HCT116 (cell line): Measurements from ENCODE around the gene MUSK. TPM values are rescaled to one million over a fixed set of nuclear protein-coding genes. Genes with fewer than 3 reads are reported as not detected.

Experiments used
- ATAC-seq: fragments of 200-7000 bp; cut with Tn5 transposase; 2 replicates; pipeline ENCODE4 v1.9.1; 2020; ENCODE audit warnings: mild to moderate bottlenecking, moderate library complexity
- BruUV-seq: library from RNA; stranded (reverse); fragments of 400-500 nt; replicated peaks from 2 replicates; lab custom pipeline; 2021; lab: Mats Ljungman, UMichigan
- CTCF ChIA-PET: fragments of 300-600 bp; sonication (Branson Sonifier 250); formaldehyde crosslinking; loops from one replicate; lab custom pipeline; 2021; ENCODE audit warnings: antibody characterized with exemption; lab: Charles Lee
- POLR2A ChIA-PET: fragments of 300-600, 350-600 bp; sonication (Branson Sonifier 250); formaldehyde crosslinking; loops from one replicate; lab custom pipeline; 2021; ENCODE audit warnings: antibody characterized with exemption; lab: Charles Lee
- RAD21 ChIA-PET, 2 experiments: fragments of 300-600 bp; sonication (Branson Sonifier 250); formaldehyde crosslinking; loops; one replicate each; lab custom pipeline; 2023; ENCODE audit warnings: low total read pairs in 2 of 2; ENCODE audit not compliant: uncharacterized antibody in 2 of 2, unreplicated experiment in 2 of 2, low non-redundant PET in 1 of 2; lab: Charles Lee
- DNase-seq: peaks from one replicate; pipeline ENCODE4 v3.0.0-alpha.2; 2010; ENCODE audit warnings: low read depth, low spot score
- H2AFZ ChIP-seq: fragments of 200-600 bp; shearing (Covaris generic), sonication (generic); 2 replicates; pipeline ENCODE4 v1.6.1; 2017; ENCODE audit warnings: low read depth, mixed run types, mixed read lengths, antibody characterized with exemption, low read length; ENCODE audit not compliant: poor library complexity, severe bottlenecking
- H3K27ac ChIP-seq: 2 replicates; pipeline ENCODE4 v1.5.1; 2012; ENCODE audit warnings: low read depth, low read length
- H3K27me3 ChIP-seq: fragments of 200-600 bp; sonication (generic); 2 replicates; pipeline ENCODE4 v1.6.1; 2016; ENCODE audit warnings: mixed run types, low read length, mixed read lengths; ENCODE audit not compliant: insufficient read depth
- H3K36me3 ChIP-seq, 2 experiments: fragments of 200-500 bp in 1 of 2; fragments of 200-600 bp in 1 of 2; sonication (Bioruptor generic) in 1 of 2; sonication (generic) in 1 of 2; 2 replicates each; pipeline versions ENCODE4 v1.5.1 to v1.6.1; 2014 to 2016; ENCODE audit warnings: low read length in 2 of 2, inconsistent platforms in 1 of 2, mixed read lengths in 1 of 2, mixed run types in 1 of 2; ENCODE audit not compliant: insufficient read depth in 2 of 2, control insufficient read depth in 1 of 2
- H3K4me1 ChIP-seq, 2 experiments: fragments of 200-600 bp in 1 of 2; sonication (generic) in 1 of 2; 2 replicates each; pipeline versions ENCODE4 v1.5.1 to v1.6.1; 2012 to 2017; ENCODE audit warnings: low read length in 2 of 2, inconsistent platforms in 1 of 2, mild to moderate bottlenecking in 1 of 2, mixed read lengths in 1 of 2, mixed run types in 1 of 2, moderate library complexity in 1 of 2; ENCODE audit not compliant: insufficient read depth in 2 of 2, control insufficient read depth in 1 of 2
- H3K4me2 ChIP-seq: fragments of 200-600 bp; sonication (generic); 2 replicates; pipeline ENCODE4 v1.6.1; 2017; ENCODE audit warnings: mixed run types, low read length, mixed read lengths
- H3K4me3 ChIP-seq, 2 experiments: fragments of 200-600 bp in 1 of 2; sonication (generic) in 1 of 2; replicated peaks in 1 of 2; 2 replicates each; pipeline ENCODE4 v1.5.1; 2011 to 2016; ENCODE audit warnings: low read length in 2 of 2, control low read depth in 1 of 2, low read depth in 1 of 2, mild to moderate bottlenecking in 1 of 2, mixed read lengths in 1 of 2, mixed run types in 1 of 2
- H3K79me2 ChIP-seq: fragments of 200-600 bp; sonication (generic); 2 replicates; pipeline ENCODE4 v1.6.1; 2017; ENCODE audit warnings: mild to moderate bottlenecking, mixed run types, low read length, moderate library complexity, mixed read lengths; ENCODE audit not compliant: insufficient read depth
- H3K9ac ChIP-seq: fragments of 200-600 bp; sonication (generic); 2 replicates; pipeline ENCODE4 v1.6.1; 2016; ENCODE audit warnings: low read length, mixed read lengths
- H3K9me2 ChIP-seq: fragments of 200-600 bp; sonication (generic), shearing (Covaris generic); 2 replicates; pipeline ENCODE4 v1.6.1; 2017; ENCODE audit warnings: mixed run types, mild to moderate bottlenecking, moderate library complexity; ENCODE audit not compliant: insufficient read depth
- H3K9me3 ChIP-seq, 2 experiments: fragments of 200-500 bp in 1 of 2; fragments of 200-600 bp in 1 of 2; sonication (Bioruptor generic) in 1 of 2; sonication (generic) in 1 of 2; 2 replicates each; pipeline ENCODE4 v1.6.1; 2014 to 2017; ENCODE audit warnings: low read length in 2 of 2, mixed read lengths in 2 of 2, inconsistent platforms in 1 of 2, low read depth in 1 of 2, mild to moderate bottlenecking in 1 of 2, mixed run types in 1 of 2, moderate library complexity in 1 of 2; ENCODE audit not compliant: control insufficient read depth in 1 of 2, insufficient read depth in 1 of 2
- H4K20me1 ChIP-seq: fragments of 200-600 bp; sonication (generic), shearing (Covaris generic); 2 replicates; pipeline ENCODE4 v1.6.1; 2017; ENCODE audit warnings: mixed run types, mild to moderate bottlenecking, moderate library complexity; ENCODE audit not compliant: insufficient read depth
- CBX3 ChIP-seq: IDR thresholded peaks from 2 replicates; pipeline ENCODE4 v1.6.1; 2012; ENCODE audit warnings: low read depth
- CTCF ChIP-seq, 3 experiments: fragments of 200-600 bp in 1 of 3; sonication (generic) in 1 of 3; IDR thresholded peaks in 2 of 3; conservative IDR thresholded peaks in 1 of 3; 2 replicates each; pipeline ENCODE4 v1.5.1; 2012 to 2017; ENCODE audit warnings: low read depth in 2 of 3, low read length in 2 of 3, antibody characterized with exemption in 1 of 3, borderline replicate concordance in 1 of 3, control low read depth in 1 of 3, mild to moderate bottlenecking in 1 of 3, mixed read lengths in 1 of 3, mixed run types in 1 of 3, moderate library complexity in 1 of 3; ENCODE audit not compliant: insufficient read depth in 1 of 3
- EGR1 ChIP-seq: IDR thresholded peaks from 2 replicates; pipeline ENCODE4 v1.6.1; 2012; ENCODE audit warnings: low read depth
- ELF1 ChIP-seq: IDR thresholded peaks from 2 replicates; pipeline ENCODE4 v1.6.1; 2012; ENCODE audit warnings: low read depth, borderline replicate concordance
- EZH2 ChIP-seq: fragments of 200-600 bp; sonication (generic); IDR thresholded peaks from 2 replicates; pipeline ENCODE4 v1.6.1; 2017; ENCODE audit warnings: antibody characterized with exemption, mixed run types
- EZH2phosphoT487 ChIP-seq: fragments of 200-600 bp; IDR thresholded peaks from 2 replicates; pipeline ENCODE4 v1.6.1; 2018; ENCODE audit warnings: antibody characterized with exemption, borderline replicate concordance
- FOSL1 ChIP-seq: IDR thresholded peaks from 2 replicates; pipeline ENCODE4 v1.6.1; 2012; ENCODE audit warnings: low read depth
- JUND ChIP-seq: IDR thresholded peaks from 2 replicates; pipeline ENCODE4 v1.6.1; 2012
- POLR2A ChIP-seq: IDR thresholded peaks from 2 replicates; pipeline ENCODE4 v1.7.0; 2011; ENCODE audit warnings: borderline replicate concordance; ENCODE audit not compliant: insufficient read depth, insufficient read length; ENCODE audit errors: extremely low read depth
- POLR2AphosphoS5 ChIP-seq: IDR thresholded peaks from 2 replicates; pipeline ENCODE4 v1.6.1; 2011; ENCODE audit warnings: mild to moderate bottlenecking, low read depth, low read length, moderate library complexity
- SIN3A ChIP-seq: IDR thresholded peaks from 2 replicates; pipeline ENCODE4 v1.6.1; 2012; ENCODE audit warnings: low read depth
- SP1 ChIP-seq: IDR thresholded peaks from 2 replicates; pipeline ENCODE4 v1.6.1; 2012; ENCODE audit warnings: low read depth
- SRF ChIP-seq: IDR thresholded peaks from 2 replicates; pipeline ENCODE4 v1.6.1; 2012; ENCODE audit warnings: low read depth
- TCF7L2 ChIP-seq: IDR thresholded peaks from 2 replicates; pipeline ENCODE4 v1.7.0; 2011; ENCODE audit warnings: borderline replicate concordance, inconsistent platforms; ENCODE audit not compliant: insufficient read depth, insufficient read length; ENCODE audit errors: extremely low read depth
- YY1 ChIP-seq: IDR thresholded peaks from 2 replicates; pipeline ENCODE4 v1.6.1; 2011; ENCODE audit warnings: low read length, low read depth, moderate library complexity, mild to moderate bottlenecking; ENCODE audit not compliant: insufficient replicate concordance; ENCODE audit errors: extremely low read depth
- ZFX ChIP-seq: fragments of 450-650 bp; IDR thresholded peaks from 2 replicates; pipeline ENCODE4 v1.6.1; 2017
- ZNF274 ChIP-seq: fragments of 200-500 bp; sonication (Bioruptor generic); IDR thresholded peaks from 2 replicates; pipeline ENCODE4 v1.6.1; 2014; ENCODE audit warnings: mild to moderate bottlenecking, low read depth, low read length, inconsistent platforms
- intact Hi-C: fragments of 100-400 bp; cut with micrococcal nuclease; formaldehyde crosslinking; loops from 2 replicates; pipeline ENCODE4 v1.10.0; 2022
- total RNA-seq: library from RNA; stranded (reverse); gene quantifications from one replicate; pipeline ENCODE4 v1.2.1, GENCODE V29; 2021; ENCODE audit not compliant: unreplicated experiment
- TF ChIP-seq, protein P1 (sequence below): IDR thresholded peaks from 2 replicates; pipeline ENCODE4 v1.6.1; 2012
- TF ChIP-seq, protein P2 (sequence below): IDR thresholded peaks from 2 replicates; pipeline ENCODE4 v1.6.1; 2011; ENCODE audit warnings: mild to moderate bottlenecking, low read length, moderate library complexity; ENCODE audit not compliant: insufficient replicate concordance; ENCODE audit errors: extremely low read depth

Gene MUSK
- total RNA-seq, 1 experiment from 2014 or later, result not detected

- H4K20me1 ChIP-seq, result no peaks in the 10 kb centered on the region
- ChIA-PET CTCF (no interaction called here), POLR2A (no interaction called here), RAD21 (no interaction called here)
- H3K27me3 ChIP-seq, result no peaks in the 10 kb centered on the region
- H3K27ac ChIP-seq, result no peak overlapping the region
- no TSS peak for BruUV-seq
- no peaks in the 10 kb centered on the region for H3K36me3 ChIP-seq
- H3K4me1 ChIP-seq, result no peaks in the 10 kb centered on the region
- no peak overlapping the region for H3K4me2 ChIP-seq
- intact Hi-C loops, result no loop called here
- no peak for ATAC-seq
- no peak overlapping the region for H3K9ac ChIP-seq
- no peaks in the 10 kb centered on the region for H3K9me2 ChIP-seq
- TF ChIP-seq JUND (no peak), ZFX (no peak), SRF (no peak), TCF7L2 (no peak), EZH2phosphoT487 (no peak), CTCF (IDR thresholded peaks at IDR 0.05 in 2 of 3, conservative IDR thresholded peaks at IDR 0.05 in 1 of 3; ENCODE audit: borderline replicate concordance in 1 of 3, insufficient read depth in 1 of 3, low read depth in 2 of 3, low read length in 2 of 3) (no peak), YY1 (no peak), SIN3A (no peak), POLR2AphosphoS5 (no peak), ZNF274 (no peak), SP1 (no peak), EGR1 (no peak), ELF1 (no peak), CBX3 (no peak), EZH2 (no peak), FOSL1 (no peak), POLR2A (no peak)
- TF ChIP-seq, protein P1, sequence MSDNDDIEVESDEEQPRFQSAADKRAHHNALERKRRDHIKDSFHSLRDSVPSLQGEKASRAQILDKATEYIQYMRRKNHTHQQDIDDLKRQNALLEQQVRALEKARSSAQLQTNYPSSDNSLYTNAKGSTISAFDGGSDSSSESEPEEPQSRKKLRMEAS, result no peak
- TF ChIP-seq, protein P2, sequence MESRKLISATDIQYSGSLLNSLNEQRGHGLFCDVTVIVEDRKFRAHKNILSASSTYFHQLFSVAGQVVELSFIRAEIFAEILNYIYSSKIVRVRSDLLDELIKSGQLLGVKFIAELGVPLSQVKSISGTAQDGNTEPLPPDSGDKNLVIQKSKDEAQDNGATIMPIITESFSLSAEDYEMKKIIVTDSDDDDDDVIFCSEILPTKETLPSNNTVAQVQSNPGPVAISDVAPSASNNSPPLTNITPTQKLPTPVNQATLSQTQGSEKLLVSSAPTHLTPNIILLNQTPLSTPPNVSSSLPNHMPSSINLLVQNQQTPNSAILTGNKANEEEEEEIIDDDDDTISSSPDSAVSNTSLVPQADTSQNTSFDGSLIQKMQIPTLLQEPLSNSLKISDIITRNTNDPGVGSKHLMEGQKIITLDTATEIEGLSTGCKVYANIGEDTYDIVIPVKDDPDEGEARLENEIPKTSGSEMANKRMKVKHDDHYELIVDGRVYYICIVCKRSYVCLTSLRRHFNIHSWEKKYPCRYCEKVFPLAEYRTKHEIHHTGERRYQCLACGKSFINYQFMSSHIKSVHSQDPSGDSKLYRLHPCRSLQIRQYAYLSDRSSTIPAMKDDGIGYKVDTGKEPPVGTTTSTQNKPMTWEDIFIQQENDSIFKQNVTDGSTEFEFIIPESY, result no peak
- TF ChIP-seq, all 23 proteins: peak for 0
- no peaks in the 10 kb centered on the region for H3K79me2 ChIP-seq
- H3K4me3 ChIP-seq, result no peak overlapping the region
- H2AFZ ChIP-seq, result no peak overlapping the region
- no peaks in the 10 kb centered on the region for H3K9me3 ChIP-seq
- DNase-seq, result no peak
These were observed 3.3 kb downstream of the MUSK start for GRCh38 chr9:110671849-110672248.
